PC-9 (cell line): ENCODE measurements around the gene PLAU. TPM values are rescaled to one million over a fixed set of nuclear protein-coding genes. Genes with fewer than 3 reads are reported as not detected.
"Not testable (repeated sequence)": the region's sequence is repeated elsewhere in the genome, so short reads cannot be mapped to it uniquely, and the experiment has no call there.

Experiments used
- BruUV-seq: library from RNA; stranded (reverse); fragments of 400-500 nt; replicated peaks from 2 replicates; lab custom pipeline; 2021; lab: Mats Ljungman, UMichigan
- CTCF ChIA-PET: fragments of 300-600 bp; sonication (Branson Sonifier 250); formaldehyde crosslinking; loops from one replicate; lab custom pipeline; 2022; ENCODE audit warnings: antibody characterized with exemption; lab: Charles Lee
- POLR2A ChIA-PET: fragments of 300-600 bp; sonication (Branson Sonifier 250); formaldehyde crosslinking; loops from one replicate; lab custom pipeline; 2022; ENCODE audit warnings: antibody characterized with exemption; ENCODE audit not compliant: unreplicated experiment; lab: Charles Lee
- DNase-seq, 2 experiments: peaks; one replicate each; pipeline versions ENCODE4 v3.0.0 to v3.0.0-alpha.2; 2015 to 2022; ENCODE audit warnings: mixed read lengths in 1 of 2
- H2AFZ ChIP-seq: fragments of 200-600 bp; sonication (generic); 2 replicates; pipeline ENCODE4 v1.8.1; 2017; ENCODE audit warnings: antibody characterized with exemption
- H3F3A ChIP-seq: fragments of 200-600 bp; sonication (generic); 2 replicates; pipeline ENCODE4 v1.8.1; 2017; ENCODE audit warnings: antibody characterized with exemption, mild to moderate bottlenecking, low read depth; ENCODE audit not compliant: insufficient read depth
- H3K27ac ChIP-seq: fragments of 200-600 bp; sonication (generic); 2 replicates; pipeline ENCODE4 v1.6.1; 2016; ENCODE audit warnings: mixed run types
- H3K27me3 ChIP-seq: fragments of 200-600 bp; sonication (generic); 2 replicates; pipeline ENCODE4 v1.6.1; 2016; ENCODE audit warnings: low read depth, mixed run types; ENCODE audit not compliant: insufficient read depth
- H3K36me3 ChIP-seq: fragments of 200-600 bp; sonication (generic); 2 replicates; pipeline ENCODE4 v1.6.1; 2016; ENCODE audit warnings: low read depth, mixed run types
- H3K4me1 ChIP-seq: fragments of 200-600 bp; sonication (generic); replicated peaks from 2 replicates; pipeline ENCODE4 v1.6.1; 2016; ENCODE audit warnings: mixed run types; ENCODE audit not compliant: insufficient read depth
- H3K4me2 ChIP-seq: fragments of 200-600 bp; sonication (generic); 2 replicates; pipeline ENCODE4 v1.6.1; 2017; ENCODE audit warnings: mixed run types
- H3K4me3 ChIP-seq: fragments of 200-600 bp; sonication (generic); 2 replicates; pipeline ENCODE4 v1.6.1; 2016; ENCODE audit warnings: mixed run types
- H3K79me2 ChIP-seq: fragments of 200-600 bp; sonication (generic); 2 replicates; pipeline ENCODE4 v1.6.1; 2017; ENCODE audit warnings: low read depth, mixed run types
- H3K9me2 ChIP-seq: fragments of 200-600 bp; sonication (generic); 2 replicates; pipeline ENCODE4 v1.8.1; 2017; ENCODE audit warnings: mild to moderate bottlenecking; ENCODE audit not compliant: insufficient read depth
- H3K9me3 ChIP-seq: fragments of 200-600 bp; sonication (generic); 2 replicates; pipeline ENCODE4 v1.8.1; 2016; ENCODE audit warnings: low read depth; ENCODE audit not compliant: insufficient read depth
- H4K20me1 ChIP-seq: fragments of 200-600 bp; sonication (generic); 2 replicates; pipeline ENCODE4 v1.8.1; 2017; ENCODE audit not compliant: insufficient read depth
- EZH2 ChIP-seq: fragments of 200-600 bp; sonication (generic); IDR thresholded peaks from 2 replicates; pipeline ENCODE4 v1.8.0; 2017; ENCODE audit warnings: antibody characterized with exemption, low read depth
- intact Hi-C: fragments of 100-400 bp; cut with micrococcal nuclease; formaldehyde crosslinking; loops from one replicate; pipeline ENCODE4 v1.10.0; 2022; ENCODE audit not compliant: unreplicated experiment
- total RNA-seq: library from RNA; stranded (reverse); gene quantifications from 2 replicates; pipeline ENCODE4 v1.2.3, GENCODE V29; 2021
- TF ChIP-seq, protein P1 (sequence below): fragments of 200-600 bp; sonication (generic); conservative IDR thresholded peaks from 2 replicates; pipeline ENCODE4 v1.6.1; 2017; ENCODE audit warnings: mixed run types, antibody characterized with exemption, mild to moderate bottlenecking, moderate library complexity

The PLAU gene
- total RNA-seq, 1 experiment from 2014 or later: 90.3 TPM

DNA sequence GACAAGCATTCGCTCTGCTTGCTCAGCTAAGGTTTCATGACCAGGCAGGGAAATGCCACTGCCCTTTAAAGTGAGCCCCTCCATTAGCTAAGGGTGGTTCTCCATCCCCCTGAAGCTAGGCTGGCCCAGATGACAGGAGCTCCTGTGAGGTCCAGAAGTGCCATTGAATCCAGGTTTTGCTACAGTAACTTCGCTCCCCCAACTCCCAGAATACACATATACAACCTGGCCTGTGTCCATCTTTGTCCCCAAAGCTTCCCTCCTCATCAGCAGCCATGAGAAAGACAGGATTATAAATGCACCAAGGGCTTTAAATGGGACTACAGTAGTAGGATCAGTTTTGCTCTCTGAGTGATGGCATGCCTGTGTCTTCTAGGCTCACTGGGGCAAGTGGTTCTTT, 51.5 kb downstream of the PLAU start:
- ChIA-PET POLR2A (no interaction called here), CTCF (no interaction called here)
- no TSS peak for BruUV-seq
- DNase-seq: no peak
- no peaks in the 10 kb centered on the region for H3K79me2 ChIP-seq
- TF ChIP-seq, protein P1, sequence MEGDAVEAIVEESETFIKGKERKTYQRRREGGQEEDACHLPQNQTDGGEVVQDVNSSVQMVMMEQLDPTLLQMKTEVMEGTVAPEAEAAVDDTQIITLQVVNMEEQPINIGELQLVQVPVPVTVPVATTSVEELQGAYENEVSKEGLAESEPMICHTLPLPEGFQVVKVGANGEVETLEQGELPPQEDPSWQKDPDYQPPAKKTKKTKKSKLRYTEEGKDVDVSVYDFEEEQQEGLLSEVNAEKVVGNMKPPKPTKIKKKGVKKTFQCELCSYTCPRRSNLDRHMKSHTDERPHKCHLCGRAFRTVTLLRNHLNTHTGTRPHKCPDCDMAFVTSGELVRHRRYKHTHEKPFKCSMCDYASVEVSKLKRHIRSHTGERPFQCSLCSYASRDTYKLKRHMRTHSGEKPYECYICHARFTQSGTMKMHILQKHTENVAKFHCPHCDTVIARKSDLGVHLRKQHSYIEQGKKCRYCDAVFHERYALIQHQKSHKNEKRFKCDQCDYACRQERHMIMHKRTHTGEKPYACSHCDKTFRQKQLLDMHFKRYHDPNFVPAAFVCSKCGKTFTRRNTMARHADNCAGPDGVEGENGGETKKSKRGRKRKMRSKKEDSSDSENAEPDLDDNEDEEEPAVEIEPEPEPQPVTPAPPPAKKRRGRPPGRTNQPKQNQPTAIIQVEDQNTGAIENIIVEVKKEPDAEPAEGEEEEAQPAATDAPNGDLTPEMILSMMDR: no peak
- TF ChIP-seq EZH2: no peak
- H3K27ac ChIP-seq: no peak overlapping the region
- no peaks in the 10 kb centered on the region for H3K36me3 ChIP-seq
- H3K9me3 ChIP-seq: no peaks in the 10 kb centered on the region
- intact Hi-C loops: no loop called here
- H4K20me1 ChIP-seq: no peaks in the 10 kb centered on the region
- H3K4me1 ChIP-seq: peaks cover 51% of the 10 kb centered on the region
- no peaks in the 10 kb centered on the region for H3K9me2 ChIP-seq
- no peak overlapping the region for H3K4me3 ChIP-seq
- H3K4me2 ChIP-seq: no peak overlapping the region
- peaks cover 45% of the 10 kb centered on the region for H3F3A ChIP-seq
- no peaks in the 10 kb centered on the region for H3K27me3 ChIP-seq
- H2AFZ ChIP-seq: no peak overlapping the region

DNA sequence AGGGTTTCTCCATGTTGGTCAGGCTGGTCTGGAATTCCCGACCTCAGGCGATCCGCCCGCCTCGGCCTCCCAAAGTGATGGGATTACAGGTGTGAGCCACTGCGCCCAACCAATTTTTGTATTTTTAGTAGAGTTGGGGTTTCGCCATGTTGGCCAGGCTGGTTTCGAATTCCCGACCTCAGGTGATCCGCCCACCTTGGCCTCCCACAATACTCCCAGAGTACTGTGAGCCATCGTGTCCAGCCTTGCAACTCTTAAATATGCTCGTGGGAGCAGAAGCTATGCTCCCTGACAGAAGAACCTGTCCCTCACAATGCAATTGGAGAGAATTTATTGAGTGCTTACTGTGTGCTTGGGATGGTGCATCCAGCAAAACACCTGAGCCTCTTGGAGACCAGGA, 52.6 kb downstream of the PLAU start:
- H3K9me3 ChIP-seq, H3K36me3 ChIP-seq, H3K4me2 ChIP-seq, H3K4me3 ChIP-seq, BruUV-seq, H3K27me3 ChIP-seq, POLR2A ChIA-PET, H3K79me2 ChIP-seq, H3K9me2 ChIP-seq, H3K27ac ChIP-seq, H4K20me1 ChIP-seq, DNase-seq, H2AFZ ChIP-seq, intact Hi-C loops: not testable (repeated sequence)
- Histone ChIP-seq H3F3A (peaks cover 47% of the 10 kb centered on the region), H3K4me1 (peaks cover 54% of the 10 kb centered on the region)
- CTCF ChIA-PET: interaction anchor here (0.6 kb wide), 1 partner anchor 115 kb away, joined by 3 read pairs; no protein-coding TSS in a partner anchor

DNA sequence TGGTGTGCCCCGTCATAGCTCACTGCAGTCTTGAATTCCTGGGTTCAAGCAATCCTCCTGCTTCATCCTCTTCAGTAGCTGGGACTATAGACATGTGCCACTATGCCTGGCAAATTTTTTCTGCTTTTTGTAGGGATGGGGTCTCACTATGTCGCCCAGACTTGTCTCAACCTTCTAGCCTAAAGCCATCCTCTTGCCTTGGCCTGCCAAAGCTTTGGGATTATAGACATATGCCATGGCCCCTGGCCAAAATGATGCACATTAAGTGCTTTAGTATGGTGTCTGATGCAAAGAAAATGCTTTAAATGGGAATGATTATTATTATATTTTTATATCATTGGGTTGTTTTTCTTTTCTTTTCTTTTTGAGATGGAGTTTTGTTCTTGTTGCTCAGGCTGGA, 53.8 kb downstream of the PLAU start:
- Histone ChIP-seq H3K4me1 (peaks cover 48% of the 10 kb centered on the region), H3K4me2 (no peak overlapping the region)

GRCh38 chr10:73965267-73965889, 54.4 kb downstream of the PLAU start:
- H3K79me2 ChIP-seq, intact Hi-C loops, H4K20me1 ChIP-seq, H3K9me3 ChIP-seq, H3K36me3 ChIP-seq, DNase-seq, CTCF ChIA-PET, H3K9me2 ChIP-seq, H3K27me3 ChIP-seq: not testable (repeated sequence)
- Histone ChIP-seq H3K4me3 (peak overlapping the region; percentile 43; the same call in 1 of the 2 replicates), H3K27ac (peak overlapping the region; percentile 99), H3K4me2 (peak overlapping the region; percentile 77), H3F3A (peaks cover 37% of the 10 kb centered on the region), H3K4me1 (peaks cover 42% of the 10 kb centered on the region), H2AFZ (0 out of 2 replicates have a peak overlapping the region, but pooled peaks have one; percentile 23)
- BruUV-seq: TSS peak; percentile 98
- POLR2A ChIA-PET: interaction anchor here (0.6 to 3.1 kb wide), 6 partner anchors 9 to 77 kb away, joined by 3 to 57 read pairs (median 6); partner anchors contain the start of gene VCL

More for the DNA sequence above, 53.8 kb downstream of the PLAU start:
- TF ChIP-seq, protein P1: no peak
- TF ChIP-seq EZH2: no peak
- ChIA-PET POLR2A (interaction anchor here (0.6 kb wide), 1 partner anchor 8 kb away, joined by 5 read pairs; no protein-coding TSS in a partner anchor), CTCF (no interaction called here)
- no TSS peak for BruUV-seq
- no peak for DNase-seq
- Histone ChIP-seq H3K36me3 (no peaks in the 10 kb centered on the region), H3K4me3 (no peak overlapping the region), H3F3A (peaks cover 42% of the 10 kb centered on the region), H4K20me1 (no peaks in the 10 kb centered on the region), H3K9me2 (no peaks in the 10 kb centered on the region), H3K27me3 (no peaks in the 10 kb centered on the region), H3K27ac (peak overlapping the region; percentile 99), H2AFZ (no peak overlapping the region), H3K9me3 (no peaks in the 10 kb centered on the region), H3K79me2 (no peaks in the 10 kb centered on the region)
- intact Hi-C loops: no loop called here
